Neuron (in vitro differentiated cells): ENCODE measurements around the gene IFNA6.
"Not testable (repeated sequence)": the region's sequence is repeated elsewhere in the genome, so short reads cannot be mapped to it uniquely, and the experiment has no call there.

Experiments
- H2AFZ ChIP-seq: one replicate; pipeline ENCODE4 v1.6.1; 2013; ENCODE audit warnings: low read depth, mild to moderate bottlenecking, inconsistent platforms, low read length, moderate library complexity
- H3K27me3 ChIP-seq: one replicate; pipeline ENCODE4 v1.6.1; 2013; ENCODE audit warnings: low read length; ENCODE audit not compliant: insufficient read depth
- H3K36me3 ChIP-seq: one replicate; pipeline ENCODE4 v1.6.1; 2013; ENCODE audit warnings: low read length; ENCODE audit not compliant: insufficient read depth
- H3K4me1 ChIP-seq: one replicate; pipeline ENCODE4 v1.6.1; 2013; ENCODE audit warnings: low read length; ENCODE audit not compliant: insufficient read depth
- H3K4me3 ChIP-seq: 2 replicates; pipeline ENCODE4 v1.5.1; 2013; ENCODE audit warnings: mild to moderate bottlenecking, low read length, moderate library complexity
- H3K9me3 ChIP-seq: one replicate; pipeline ENCODE4 v1.6.1; 2013; ENCODE audit warnings: low read length

IFNA6 gene

GRCh38 chr9:21350787-21351186, at the start of gene IFNA6:
TSS of gene IFNA6 (minus strand) at chr9:21350887. CDS start at chr9:21350887, 0 bp downstream.
- Histone ChIP-seq H3K36me3 (no peaks in the 10 kb centered on the region), H3K9me3 (no peaks in the 10 kb centered on the region), H3K4me3 (no peak within 1 kb of the TSS), H3K27me3 (no peaks in the 10 kb centered on the region), H3K4me1 (no peaks in the 10 kb centered on the region), H2AFZ (no peak within 1 kb of the TSS)

GRCh38 chr9:21399956-21400355, 49.3 kb upstream of the IFNA6 start:
- no peak overlapping the region for H2AFZ ChIP-seq
- H3K27me3 ChIP-seq = peaks cover 45% of the 10 kb centered on the region
- no peaks in the 10 kb centered on the region for H3K36me3 ChIP-seq
- H3K4me1 ChIP-seq = no peaks in the 10 kb centered on the region
- H3K4me3 ChIP-seq = no peak overlapping the region
- H3K9me3 ChIP-seq = no peaks in the 10 kb centered on the region

GRCh38 chr9:21398955-21399489, 48.3 kb upstream of the IFNA6 start:
- no peaks in the 10 kb centered on the region for H3K36me3 ChIP-seq
- no peaks in the 10 kb centered on the region for H3K9me3 ChIP-seq
- H2AFZ ChIP-seq = no peak overlapping the region
- no peak overlapping the region for H3K4me3 ChIP-seq
- H3K4me1 ChIP-seq = no peaks in the 10 kb centered on the region
- peaks cover 44% of the 10 kb centered on the region for H3K27me3 ChIP-seq

- H3K36me3 ChIP-seq = no peaks in the 10 kb centered on the region
- H3K4me3 ChIP-seq = peak overlapping the region; percentile 46
- H3K4me1 ChIP-seq = no peaks in the 10 kb centered on the region
- no peaks in the 10 kb centered on the region for H3K9me3 ChIP-seq
- peak overlapping the region; percentile 89 for H2AFZ ChIP-seq
- peaks cover 31% of the 10 kb centered on the region for H3K27me3 ChIP-seq
These were observed 45.4 kb upstream of the IFNA6 start for GRCh38 chr9:21395778-21396717.

DNA sequence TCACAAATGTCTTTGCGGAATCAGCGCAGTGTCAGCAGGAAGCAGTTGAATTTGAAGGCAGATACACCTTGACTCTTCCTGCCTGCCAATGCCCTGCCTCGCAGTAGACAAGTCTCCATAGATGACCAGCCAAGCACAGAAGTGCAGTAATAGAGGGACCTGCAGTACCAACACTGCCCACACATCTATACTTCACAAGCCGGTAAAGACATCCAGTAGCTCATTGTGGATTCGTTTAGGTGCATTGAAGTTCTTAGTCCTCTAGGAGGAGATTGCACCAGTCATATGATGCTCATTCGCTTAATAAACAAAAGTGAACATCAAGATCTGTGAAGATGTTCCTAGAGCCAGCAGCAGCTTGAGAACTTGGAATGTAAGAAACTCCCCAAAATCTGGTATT, 41.6 kb upstream of the IFNA6 start:
- Histone ChIP-seq H3K9me3 (no peaks in the 10 kb centered on the region), H2AFZ (no peak overlapping the region), H3K4me3 (no peak overlapping the region), H3K27me3 (peaks cover 24% of the 10 kb centered on the region), H3K4me1 (no peaks in the 10 kb centered on the region), H3K36me3 (no peaks in the 10 kb centered on the region)

- no peaks in the 10 kb centered on the region for H3K9me3 ChIP-seq
- no peaks in the 10 kb centered on the region for H3K36me3 ChIP-seq
- H2AFZ ChIP-seq = no peak within 1 kb of the TSS
- peaks cover 8% of the 10 kb centered on the region for H3K4me1 ChIP-seq
- no peak within 1 kb of the TSS for H3K4me3 ChIP-seq
- H3K27me3 ChIP-seq = peaks cover 7% of the 10 kb centered on the region
These were observed 34.5 kb upstream of the IFNA6 start, which contains the start of gene IFNA2 for GRCh38 chr9:21385131-21385670. TSS of gene IFNA2 (minus strand) at chr9:21385398. CDS start at chr9:21385329, 69 bp downstream.

- Histone ChIP-seq H3K4me3 (no peak overlapping the region), H3K27me3 (peaks cover 7% of the 10 kb centered on the region), H3K9me3 (no peaks in the 10 kb centered on the region), H2AFZ (no peak overlapping the region), H3K36me3 (no peaks in the 10 kb centered on the region), H3K4me1 (peaks cover 8% of the 10 kb centered on the region)
These were observed 32.9 kb upstream of the IFNA6 start for GRCh38 chr9:21383627-21384026.

GRCh38 chr9:21381448-21382339, 31.0 kb upstream of the IFNA6 start:
- Histone ChIP-seq H3K27me3 (peaks cover 7% of the 10 kb centered on the region), H3K36me3 (no peaks in the 10 kb centered on the region), H3K9me3 (no peaks in the 10 kb centered on the region), H2AFZ (no peak overlapping the region), H3K4me1 (peaks cover 8% of the 10 kb centered on the region), H3K4me3 (no peak overlapping the region)

DNA sequence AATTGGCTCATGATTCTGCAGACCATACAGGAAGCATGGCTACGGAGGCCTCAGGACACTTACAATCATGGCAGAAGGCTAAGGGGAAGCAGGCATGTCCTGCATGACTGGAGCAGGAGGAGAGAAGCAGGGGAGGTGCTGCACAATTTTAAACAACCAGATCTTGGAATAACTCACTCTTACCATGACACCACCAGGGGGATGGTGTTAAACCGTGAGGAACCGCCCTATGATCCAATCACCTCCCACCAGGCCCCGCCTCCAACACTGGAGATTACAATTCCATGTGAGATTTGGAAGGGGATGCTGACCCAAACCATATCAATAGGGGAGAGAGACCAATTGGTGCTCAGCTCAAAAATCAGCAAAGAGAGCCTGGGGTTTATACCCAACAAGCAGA, 20.8 kb upstream of the IFNA6 start:
- H3K4me1 ChIP-seq, H3K36me3 ChIP-seq, H3K9me3 ChIP-seq, H2AFZ ChIP-seq, H3K4me3 ChIP-seq, H3K27me3 ChIP-seq: not testable (repeated sequence)

DNA sequence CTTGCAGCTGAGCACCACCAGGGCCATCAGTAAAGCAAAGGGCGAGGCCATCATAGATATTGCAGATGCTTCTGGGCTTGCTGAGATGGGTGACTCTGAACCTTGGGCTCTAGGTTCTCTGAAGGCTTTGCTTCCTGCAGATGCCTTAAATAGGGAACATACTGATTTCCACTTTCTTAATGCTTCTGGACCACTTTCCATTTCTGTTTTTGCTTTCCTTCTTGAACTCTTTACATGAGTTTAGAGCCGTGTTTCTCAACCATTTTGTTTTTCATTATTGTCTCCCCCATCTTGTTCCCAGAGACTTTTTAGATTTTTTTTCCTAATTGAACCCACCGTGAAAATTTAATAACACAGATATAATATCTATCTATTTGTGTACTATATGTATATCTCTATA, 17.3 kb upstream of the IFNA6 start, which contains the start of gene IFNA13:
Gene IFNA13, minus strand, starts transcription at position 101 of the 400 bp plus-strand sequence. Its CDS starts 47 bp downstream, at position 54.
- Histone ChIP-seq H3K27me3 (no peaks in the 10 kb centered on the region), H2AFZ (no peak within 1 kb of the TSS), H3K36me3 (no peaks in the 10 kb centered on the region), H3K4me1 (no peaks in the 10 kb centered on the region), H3K4me3 (no peak within 1 kb of the TSS), H3K9me3 (no peaks in the 10 kb centered on the region)

DNA sequence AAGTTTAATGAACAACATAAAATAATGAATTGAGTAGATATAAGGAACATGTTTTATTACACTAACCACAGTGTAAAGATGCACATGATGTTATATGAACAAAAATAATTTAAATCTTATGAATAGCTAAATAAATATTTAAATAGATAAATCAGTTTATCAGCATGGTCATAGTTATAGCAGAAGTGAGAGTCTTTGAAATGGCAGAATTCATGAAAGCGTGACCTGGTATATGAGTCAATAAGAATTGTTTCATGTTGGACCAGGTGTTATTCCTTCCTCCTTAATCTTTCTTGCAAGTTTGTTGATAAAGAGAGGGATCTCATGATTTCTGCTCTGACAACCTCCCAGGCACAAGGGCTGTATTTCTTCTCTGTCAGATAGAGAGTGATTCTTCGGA, 16.5 kb upstream of the IFNA6 start:
- H3K4me1 ChIP-seq, H3K36me3 ChIP-seq, H2AFZ ChIP-seq, H3K9me3 ChIP-seq, H3K4me3 ChIP-seq, H3K27me3 ChIP-seq: not testable (repeated sequence)

DNA sequence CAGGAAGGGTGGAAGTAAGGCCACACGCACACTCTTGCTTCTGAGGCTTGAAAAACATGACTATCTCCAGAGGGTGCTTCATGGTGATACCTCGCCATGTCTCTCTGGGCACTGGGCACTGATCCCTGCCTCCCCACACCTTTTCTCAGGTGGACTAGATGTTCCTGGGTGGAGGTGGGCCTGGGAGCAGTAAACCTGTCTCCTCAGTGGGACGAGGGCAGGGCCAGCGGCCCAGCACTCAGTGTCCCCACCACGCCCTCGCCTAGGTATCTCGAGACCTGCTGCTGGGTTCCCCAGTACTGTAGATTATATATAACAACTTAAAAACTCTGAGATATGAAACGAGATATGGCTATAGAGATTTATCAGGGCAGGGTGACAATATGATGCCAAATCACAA, 11.6 kb upstream of the IFNA6 start:
- no peaks in the 10 kb centered on the region for H3K9me3 ChIP-seq
- no peak overlapping the region for H2AFZ ChIP-seq
- no peaks in the 10 kb centered on the region for H3K27me3 ChIP-seq
- H3K4me1 ChIP-seq = peaks cover 2% of the 10 kb centered on the region
- no peak overlapping the region for H3K4me3 ChIP-seq
- no peaks in the 10 kb centered on the region for H3K36me3 ChIP-seq
